ENCODE results near the gene TPSB2. TPM values are rescaled to one million over a fixed set of nuclear protein-coding genes. Genes with fewer than 3 reads are reported as not detected.
"Not testable (repeated sequence)": the region's sequence is repeated elsewhere in the genome, so short reads cannot be mapped to it uniquely, and the experiment has no call there.

Gene TPSB2
- 0.17 TPM in 1 of 2 replicates, not detected in the other for total RNA-seq (2014; rRNA removed; shearing (Covaris generic))

- not testable (repeated sequence) for DNase-seq (ENCODE audit: low read depth)
Measured at GRCh38 chr16:1230084-1230470, at the start of gene TPSB2. TSS of gene TPSB2 (minus strand) at chr16:1230184. CDS start at chr16:1229951, 233 bp downstream.

- DNase-seq (ENCODE audit: low read depth), result no peak
Measured at GRCh38 chr16:1279081-1279944, 49.3 kb upstream of the TPSB2 start.

- no peak for DNase-seq (ENCODE audit: low read depth)
Measured at GRCh38 chr16:1278477-1278876, 48.5 kb upstream of the TPSB2 start.

GRCh38 chr16:1277617-1278282 lies 47.8 kb upstream of the TPSB2 start:
- no peak for DNase-seq (ENCODE audit: low read depth)

GRCh38 chr16:1277151-1277598 lies 47.2 kb upstream of the TPSB2 start:
- no peak for DNase-seq (ENCODE audit: low read depth)

- DNase-seq (ENCODE audit: low read depth), result no peak
Measured at GRCh38 chr16:1276580-1276878, 46.5 kb upstream of the TPSB2 start.

- no peak for DNase-seq (ENCODE audit: low read depth)
Measured at GRCh38 chr16:1275791-1276579, 46.0 kb upstream of the TPSB2 start.

GRCh38 chr16:1274767-1275166 lies 44.8 kb upstream of the TPSB2 start:
- no peak for DNase-seq (ENCODE audit: low read depth)

- DNase-seq (ENCODE audit: low read depth), result no peak
Measured at GRCh38 chr16:1273816-1274215, 43.8 kb upstream of the TPSB2 start.

- no peak for DNase-seq (ENCODE audit: low read depth)
Measured at GRCh38 chr16:1272453-1273198, 42.6 kb upstream of the TPSB2 start.

GRCh38 chr16:1271724-1272413 lies 41.9 kb upstream of the TPSB2 start:
- DNase-seq (ENCODE audit: low read depth), result not testable (repeated sequence)

GRCh38 chr16:1271380-1271723 lies 41.4 kb upstream of the TPSB2 start:
- DNase-seq (ENCODE audit: low read depth), result no peak

GRCh38 chr16:1269418-1269817 lies 39.4 kb upstream of the TPSB2 start:
- DNase-seq (ENCODE audit: low read depth), result not testable (repeated sequence)

- no peak for DNase-seq (ENCODE audit: low read depth)
Measured at GRCh38 chr16:1265826-1266225, 35.8 kb upstream of the TPSB2 start.

- DNase-seq (ENCODE audit: low read depth), result no peak
Measured at GRCh38 chr16:1265090-1265630, 35.2 kb upstream of the TPSB2 start.

GRCh38 chr16:1264345-1265089 lies 34.5 kb upstream of the TPSB2 start:
- no peak for DNase-seq (ENCODE audit: low read depth)

- no peak for DNase-seq (ENCODE audit: low read depth)
Measured at GRCh38 chr16:1263591-1264344, 33.8 kb upstream of the TPSB2 start.

- DNase-seq (ENCODE audit: low read depth), result no peak
Measured at GRCh38 chr16:1262846-1263221, 32.9 kb upstream of the TPSB2 start.

GRCh38 chr16:1262210-1262845 lies 32.3 kb upstream of the TPSB2 start:
- DNase-seq (ENCODE audit: low read depth), result no peak

All from M059J (cell line).